ENCODE data around the gene SELENOF. TPM values are rescaled to one million over a fixed set of nuclear protein-coding genes. Genes with fewer than 3 reads are reported as not detected.

Gene SELENOF
- total and polyA plus RNA-seq, 2 of the 13 experiments (the other 11 are each of a cell fraction or from before 2014, with no cell fraction given): 133 to 163 TPM

- TF ChIP-seq ZNF20 (CRISPR knock-in tag; IDR thresholded peaks at IDR 0.05) (no peak), ATAD3A (CRISPR knock-in tag; IDR thresholded peaks at IDR 0.05) (no peak), ZNF337 (CRISPR knock-in tag; IDR thresholded peaks at IDR 0.05; ENCODE audit: borderline replicate concordance, low read depth) (no peak), ZNF687 (CRISPR knock-in tag; IDR thresholded peaks at IDR 0.05) (peak; percentile 50), ZSCAN12 (CRISPR knock-in tag; IDR thresholded peaks at IDR 0.05) (no peak), REST (IDR thresholded peaks at IDR 0.05; ENCODE audit: borderline replicate concordance in 1 of 2, low read depth in 1 of 2, low read length in 2 of 2) (0 out of 4 replicates have a peak, but pooled peaks of 1 of the 2 experiments have one; percentile 46), ZSCAN25 (CRISPR knock-in tag; IDR thresholded peaks at IDR 0.05) (no peak), GATAD1 (CRISPR knock-in tag; IDR thresholded peaks at IDR 0.05) (peak; percentile 87), RNF219 (CRISPR knock-in tag; IDR thresholded peaks at IDR 0.05) (no peak), PRMT3 (CRISPR knock-in tag; IDR thresholded peaks at IDR 0.05; ENCODE audit: borderline replicate concordance, low read depth) (no peak)
- TF ChIP-seq, protein P1, sequence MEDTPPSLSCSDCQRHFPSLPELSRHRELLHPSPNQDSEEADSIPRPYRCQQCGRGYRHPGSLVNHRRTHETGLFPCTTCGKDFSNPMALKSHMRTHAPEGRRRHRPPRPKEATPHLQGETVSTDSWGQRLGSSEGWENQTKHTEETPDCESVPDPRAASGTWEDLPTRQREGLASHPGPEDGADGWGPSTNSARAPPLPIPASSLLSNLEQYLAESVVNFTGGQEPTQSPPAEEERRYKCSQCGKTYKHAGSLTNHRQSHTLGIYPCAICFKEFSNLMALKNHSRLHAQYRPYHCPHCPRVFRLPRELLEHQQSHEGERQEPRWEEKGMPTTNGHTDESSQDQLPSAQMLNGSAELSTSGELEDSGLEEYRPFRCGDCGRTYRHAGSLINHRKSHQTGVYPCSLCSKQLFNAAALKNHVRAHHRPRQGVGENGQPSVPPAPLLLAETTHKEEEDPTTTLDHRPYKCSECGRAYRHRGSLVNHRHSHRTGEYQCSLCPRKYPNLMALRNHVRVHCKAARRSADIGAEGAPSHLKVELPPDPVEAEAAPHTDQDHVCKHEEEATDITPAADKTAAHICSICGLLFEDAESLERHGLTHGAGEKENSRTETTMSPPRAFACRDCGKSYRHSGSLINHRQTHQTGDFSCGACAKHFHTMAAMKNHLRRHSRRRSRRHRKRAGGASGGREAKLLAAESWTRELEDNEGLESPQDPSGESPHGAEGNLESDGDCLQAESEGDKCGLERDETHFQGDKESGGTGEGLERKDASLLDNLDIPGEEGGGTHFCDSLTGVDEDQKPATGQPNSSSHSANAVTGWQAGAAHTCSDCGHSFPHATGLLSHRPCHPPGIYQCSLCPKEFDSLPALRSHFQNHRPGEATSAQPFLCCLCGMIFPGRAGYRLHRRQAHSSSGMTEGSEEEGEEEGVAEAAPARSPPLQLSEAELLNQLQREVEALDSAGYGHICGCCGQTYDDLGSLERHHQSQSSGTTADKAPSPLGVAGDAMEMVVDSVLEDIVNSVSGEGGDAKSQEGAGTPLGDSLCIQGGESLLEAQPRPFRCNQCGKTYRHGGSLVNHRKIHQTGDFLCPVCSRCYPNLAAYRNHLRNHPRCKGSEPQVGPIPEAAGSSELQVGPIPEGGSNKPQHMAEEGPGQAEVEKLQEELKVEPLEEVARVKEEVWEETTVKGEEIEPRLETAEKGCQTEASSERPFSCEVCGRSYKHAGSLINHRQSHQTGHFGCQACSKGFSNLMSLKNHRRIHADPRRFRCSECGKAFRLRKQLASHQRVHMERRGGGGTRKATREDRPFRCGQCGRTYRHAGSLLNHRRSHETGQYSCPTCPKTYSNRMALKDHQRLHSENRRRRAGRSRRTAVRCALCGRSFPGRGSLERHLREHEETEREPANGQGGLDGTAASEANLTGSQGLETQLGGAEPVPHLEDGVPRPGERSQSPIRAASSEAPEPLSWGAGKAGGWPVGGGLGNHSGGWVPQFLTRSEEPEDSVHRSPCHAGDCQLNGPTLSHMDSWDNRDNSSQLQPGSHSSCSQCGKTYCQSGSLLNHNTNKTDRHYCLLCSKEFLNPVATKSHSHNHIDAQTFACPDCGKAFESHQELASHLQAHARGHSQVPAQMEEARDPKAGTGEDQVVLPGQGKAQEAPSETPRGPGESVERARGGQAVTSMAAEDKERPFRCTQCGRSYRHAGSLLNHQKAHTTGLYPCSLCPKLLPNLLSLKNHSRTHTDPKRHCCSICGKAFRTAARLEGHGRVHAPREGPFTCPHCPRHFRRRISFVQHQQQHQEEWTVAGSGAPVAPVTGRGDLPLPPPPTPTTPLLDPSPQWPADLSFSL (CRISPR knock-in tag; IDR thresholded peaks at IDR 0.05): no peak
Measured at GRCh38 chr1:86913896-86914600, at the start of gene SELENOF (continued).
